Neuronal stem cell (in vitro differentiated cells): Measurements from ENCODE around the gene CXCR6.
"Not testable (repeated sequence)": the region's sequence is repeated elsewhere in the genome, so short reads cannot be mapped to it uniquely, and the experiment has no call there.

Source experiments
- DNase-seq: peaks from one replicate; pipeline ENCODE4 v3.0.0-alpha.2; 2013; ENCODE audit warnings: low spot score
- H2AFZ ChIP-seq: one replicate; pipeline ENCODE4 v1.6.1; 2013; ENCODE audit warnings: mild to moderate bottlenecking, low read length, inconsistent platforms
- H2AK5ac ChIP-seq: 2 replicates; pipeline ENCODE4 v1.6.1; 2013; ENCODE audit warnings: low read depth, mild to moderate bottlenecking, inconsistent platforms, low read length, moderate library complexity, mixed read lengths
- H2BK120ac ChIP-seq: 2 replicates; pipeline ENCODE4 v1.6.1; 2013; ENCODE audit warnings: low read depth, mild to moderate bottlenecking, inconsistent platforms, low read length, moderate library complexity, mixed read lengths
- H2BK12ac ChIP-seq: one replicate; pipeline ENCODE4 v1.6.1; 2013; ENCODE audit warnings: low read length, inconsistent platforms
- H2BK15ac ChIP-seq: 2 replicates; pipeline ENCODE4 v1.6.1; 2013; ENCODE audit warnings: mild to moderate bottlenecking, low read length, inconsistent platforms, mixed read lengths
- H2BK5ac ChIP-seq: one replicate; pipeline ENCODE4 v1.6.1; 2013; ENCODE audit warnings: inconsistent platforms, mild to moderate bottlenecking, low read length, moderate library complexity
- H3K14ac ChIP-seq: one replicate; pipeline ENCODE4 v1.6.1; 2013; ENCODE audit warnings: low read length, inconsistent platforms
- H3K18ac ChIP-seq: 2 replicates; pipeline ENCODE4 v1.6.1; 2013; ENCODE audit warnings: low read length, inconsistent platforms
- H3K23ac ChIP-seq: 2 replicates; pipeline ENCODE4 v1.6.1; 2013; ENCODE audit warnings: low read depth, mild to moderate bottlenecking, mixed read lengths, low read length, inconsistent platforms; ENCODE audit not compliant: poor library complexity
- H3K27ac ChIP-seq: replicated peaks from 3 replicates; pipeline ENCODE4 v1.5.1; 2013; ENCODE audit warnings: low read length, inconsistent platforms
- H3K27me3 ChIP-seq, 3 experiments: 2 replicates each; pipeline ENCODE4 v1.6.1; 2013; ENCODE audit warnings: low read length in 3 of 3, mild to moderate bottlenecking in 2 of 3, inconsistent platforms in 1 of 3, low read depth in 1 of 3, mixed read lengths in 1 of 3, moderate library complexity in 1 of 3; ENCODE audit not compliant: control insufficient read depth in 3 of 3, insufficient read depth in 3 of 3
- H3K36me3 ChIP-seq, 2 donors: replicated peaks in 1 of 2; 2 replicates each; pipeline ENCODE4 v1.6.1; 2013; ENCODE audit warnings: low read length in 2 of 2; ENCODE audit not compliant: control insufficient read depth in 2 of 2, insufficient read depth in 2 of 2
- H3K4ac ChIP-seq: 2 replicates; pipeline ENCODE4 v1.6.1; 2013; ENCODE audit warnings: inconsistent platforms, mild to moderate bottlenecking, low read length, moderate library complexity
- H3K4me1 ChIP-seq, 2 donors: 1 replicate in 1 of 2; 2 replicates in 1 of 2; pipeline ENCODE4 v1.6.1; 2013; ENCODE audit warnings: low read length in 2 of 2, low read depth in 1 of 2; ENCODE audit not compliant: control insufficient read depth in 2 of 2, insufficient read depth in 1 of 2
- H3K4me2 ChIP-seq: one replicate; pipeline ENCODE4 v1.6.1; 2013; ENCODE audit warnings: mild to moderate bottlenecking, low read length, inconsistent platforms; ENCODE audit not compliant: insufficient read depth, poor library complexity, severe bottlenecking
- H3K4me3 ChIP-seq, 2 donors: 2 replicates each; pipeline ENCODE4 v1.5.1; 2013; ENCODE audit warnings: low read length in 2 of 2, mild to moderate bottlenecking in 2 of 2, inconsistent platforms in 1 of 2, moderate library complexity in 1 of 2
- H3K79me1 ChIP-seq: one replicate; pipeline ENCODE4 v1.6.1; 2013; ENCODE audit warnings: low read depth, mild to moderate bottlenecking, inconsistent platforms, low read length, moderate library complexity
- H3K9ac ChIP-seq: one replicate; pipeline ENCODE4 v1.6.1; 2013; ENCODE audit warnings: mild to moderate bottlenecking, low read depth, low read length, inconsistent platforms; ENCODE audit not compliant: poor library complexity
- H3K9me3 ChIP-seq, 2 donors: replicated peaks in 1 of 2; 2 replicates each; pipeline versions ENCODE3 to v1.6.1; 2013; ENCODE audit warnings: low read length in 2 of 2, mild to moderate bottlenecking in 2 of 2, inconsistent platforms in 1 of 2, low read depth in 1 of 2, mixed read lengths in 1 of 2, moderate library complexity in 1 of 2; ENCODE audit not compliant: control insufficient read depth in 2 of 2, insufficient read depth in 1 of 2
- H4K8ac ChIP-seq: one replicate; pipeline ENCODE4 v1.6.1; 2013; ENCODE audit warnings: low read depth, mild to moderate bottlenecking, inconsistent platforms, low read length, moderate library complexity
- H4K91ac ChIP-seq: one replicate; pipeline ENCODE4 v1.6.1; 2013; ENCODE audit warnings: low read length, low read depth, mild to moderate bottlenecking, inconsistent platforms; ENCODE audit not compliant: poor library complexity
- WGBS, 2 donors: extraction: QIAGEN DNeasy Blood & Tissue Kit; methylation state at CpG; one replicate each; pipeline ENCODE4 v1.1.7; 2013; ENCODE audit warnings: missing lambda C conversion rate in 2 of 2, mixed read lengths in 1 of 2; ENCODE audit not compliant: insufficient read length in 2 of 2, insufficient replicate concordance in 1 of 2; ENCODE audit errors: extremely low coverage in 2 of 2; 5-methylcytosine and 5-hydroxymethylcytosine counted together

The CXCR6 gene

DNA sequence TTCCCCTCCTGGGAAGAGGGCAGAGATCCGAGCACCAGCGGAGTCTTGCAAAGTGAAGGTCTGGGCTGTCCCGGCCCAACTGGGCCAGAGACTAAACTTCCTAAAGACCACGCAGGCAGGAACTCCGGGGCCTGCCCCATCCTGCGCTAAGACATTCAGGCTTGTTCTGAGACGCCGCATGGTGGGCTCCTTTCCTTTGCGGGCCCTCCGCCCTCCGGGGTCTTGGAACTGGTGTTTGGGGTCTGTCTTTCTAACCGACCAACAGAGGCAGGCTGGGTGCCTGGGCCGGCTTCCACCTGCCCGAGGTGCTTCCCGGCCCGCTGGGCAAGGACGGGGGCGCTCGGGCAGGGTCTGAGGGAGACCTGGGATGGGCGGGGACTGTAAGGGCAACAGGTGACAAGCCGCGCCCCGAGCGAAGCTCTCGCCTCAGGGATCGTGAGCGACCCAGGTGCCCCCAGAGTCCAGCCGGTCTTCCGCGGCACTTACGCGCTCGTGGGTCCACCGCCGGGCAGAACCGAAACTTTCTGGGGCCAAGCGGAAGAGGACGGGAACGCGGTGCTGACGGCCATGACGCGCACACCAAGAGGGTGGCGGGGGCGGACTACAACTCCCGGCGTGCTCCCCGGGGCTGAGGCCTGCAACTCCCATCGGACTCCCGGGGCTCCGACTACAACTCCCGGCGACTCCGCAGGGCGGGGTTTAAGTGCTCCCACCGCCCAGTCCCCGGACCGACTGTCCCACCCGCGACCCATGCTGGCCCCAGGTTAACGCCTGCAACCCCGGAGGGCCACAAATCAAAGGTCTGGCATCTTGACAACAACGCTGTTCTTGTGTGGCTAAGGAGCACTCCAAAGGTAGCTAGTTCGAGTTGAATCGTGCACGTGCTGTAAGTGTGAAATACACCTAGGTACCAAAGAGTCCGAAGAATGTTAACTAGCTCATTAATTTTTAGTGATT is 52.2 kb downstream of the CXCR6 start, which contains the start of gene FYCO1:
TSS of gene FYCO1 (minus strand) at position 589 of the 957 bp plus-strand sequence. CDS start 10,914 bp downstream, outside the sequence.
- Histone ChIP-seq H3K14ac (no peak within 1 kb of the TSS), H3K9me3 (no peaks in the 10 kb centered on the region), H2BK15ac (no peak within 1 kb of the TSS), H4K8ac (no peak within 1 kb of the TSS), H3K4me2 (peak within 1 kb of the TSS; percentile 92), H2AFZ (peak within 1 kb of the TSS; percentile 92), H3K4me1 (peaks cover 4 to 5% of the 10 kb centered on the region in 2 donors), H2BK120ac (peak within 1 kb of the TSS; percentile 30), H2BK12ac (no peak within 1 kb of the TSS), H3K4ac (no peak within 1 kb of the TSS), H3K18ac (peak within 1 kb of the TSS; percentile 94), H3K23ac (peak within 1 kb of the TSS; percentile 70), H4K91ac (no peak within 1 kb of the TSS), H2AK5ac (no peak within 1 kb of the TSS), H3K27me3 (peaks cover 0 to 34% (median 0%) of the 10 kb centered on the region in 3 experiments), H3K4me3 (peak within 1 kb of the TSS; percentile 79 to 97), H3K36me3 (peaks cover 0 to 2% of the 10 kb centered on the region in 2 donors), H3K9ac (peak within 1 kb of the TSS; percentile 86), H2BK5ac (no peak within 1 kb of the TSS), H3K79me1 (peaks cover 3% of the 10 kb centered on the region), H3K27ac (no peak within 1 kb of the TSS)
- peak; percentile 67 for DNase-seq
- WGBS, 2 donors: no CpG with 5 or more reads among the region's 67 CpGs

DNA sequence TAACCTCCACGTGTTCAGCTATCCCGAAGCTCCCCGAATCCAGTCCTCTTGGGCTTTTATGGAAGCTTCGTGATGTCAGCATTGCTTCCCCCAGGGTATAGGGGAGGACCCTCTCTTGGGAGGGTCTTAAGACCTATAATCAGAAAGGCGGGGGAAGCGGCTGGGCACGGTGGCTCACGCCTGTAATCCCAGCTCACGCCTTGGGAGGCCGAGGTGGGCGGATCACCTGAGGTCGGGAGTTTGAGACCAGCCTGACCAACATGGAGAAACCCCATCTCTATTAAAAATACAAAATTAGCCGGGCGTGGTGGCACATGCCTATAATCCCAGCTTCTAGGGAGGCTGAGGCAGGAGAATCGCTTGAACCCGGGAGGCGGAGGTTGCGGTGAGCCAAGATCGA is 54.2 kb downstream of the CXCR6 start:
- peaks cover 0 to 47% (median 0%) of the 10 kb centered on the region in 3 experiments for H3K27me3 ChIP-seq
- not testable (repeated sequence) for H3K9ac ChIP-seq, H3K4me3 ChIP-seq, H2AFZ ChIP-seq, H3K4me1 ChIP-seq, H3K14ac ChIP-seq, H2AK5ac ChIP-seq, H2BK15ac ChIP-seq, H3K36me3 ChIP-seq, H3K18ac ChIP-seq, H3K4ac ChIP-seq, H3K79me1 ChIP-seq, H3K23ac ChIP-seq, H2BK12ac ChIP-seq, H3K27ac ChIP-seq, H3K4me2 ChIP-seq, H2BK120ac ChIP-seq, H4K8ac ChIP-seq, H3K9me3 ChIP-seq, DNase-seq, H4K91ac ChIP-seq, H2BK5ac ChIP-seq
- WGBS, 2 donors: no CpG with 5 or more reads among the region's 19 CpGs

DNA sequence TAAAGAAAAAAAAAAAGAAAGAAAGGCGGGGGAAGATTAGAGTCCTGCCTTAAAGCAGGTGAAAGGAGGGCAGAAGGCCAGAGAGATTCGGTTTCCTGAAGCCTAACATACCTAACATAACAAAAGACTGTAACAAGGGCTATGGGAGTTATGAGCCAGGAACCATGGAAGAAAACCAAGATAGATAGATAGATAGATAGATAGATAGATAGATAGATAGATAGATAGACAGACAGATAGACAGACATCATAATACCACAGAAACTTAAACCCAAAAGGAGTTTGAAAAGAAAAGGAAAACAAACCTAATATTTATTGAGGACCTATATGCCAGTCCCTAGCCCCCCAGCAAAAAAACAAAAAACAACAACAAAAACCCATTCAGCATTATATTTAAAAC is 54.7 kb downstream of the CXCR6 start:
- Histone ChIP-seq H3K4me1 (peaks cover 4 to 5% of the 10 kb centered on the region in 2 donors), H2BK5ac (no peak overlapping the region), H3K23ac (no peak overlapping the region), H3K4ac (no peak overlapping the region), H3K9me3 (no peaks in the 10 kb centered on the region), H3K18ac (no peak overlapping the region), H3K9ac (no peak overlapping the region), H3K4me3 (no peak overlapping the region), H2BK15ac (no peak overlapping the region), H3K14ac (no peak overlapping the region), H2BK120ac (no peak overlapping the region), H3K27ac (no peak overlapping the region), H2AK5ac (no peak overlapping the region), H2BK12ac (no peak overlapping the region), H3K4me2 (no peak overlapping the region), H4K8ac (no peak overlapping the region), H2AFZ (no peak overlapping the region), H3K27me3 (peaks cover 0 to 50% (median 0%) of the 10 kb centered on the region in 3 experiments), H3K79me1 (no peaks in the 10 kb centered on the region), H4K91ac (no peak overlapping the region), H3K36me3 (no peaks in the 10 kb centered on the region)
- no CpG with 5 or more reads among the region's 2 CpGs for WGBS, 2 donors
- DNase-seq: no peak
